Body of pancreas (tissue), 4 donors: ENCODE data around the gene IFT88. TPM values are rescaled to one million over a fixed set of nuclear protein-coding genes. Genes with fewer than 3 reads are reported as not detected.
A peak's percentile ranks its signal among the peaks of the same experiment; 100 is the strongest.

Experiments
- ATAC-seq: fragments of 150-250 bp; one replicate; pipeline ENCODE4 v1.9.1; 2016
- DNase-seq, 4 donors: peaks; one replicate each; pipeline ENCODE4 v3.0.0-alpha.2; 2019
- H3K27ac ChIP-seq, 4 donors: fragments of 200-600 bp; sonication (generic); 1 replicate in 3 of 4; 2 replicates in 1 of 4; pipeline versions ENCODE4 v1.5.1 to v1.6.1; 2016 to 2019; ENCODE audit warnings: mild to moderate bottlenecking in 1 of 4, mixed read lengths in 1 of 4, moderate library complexity in 1 of 4
- H3K27me3 ChIP-seq, 2 donors: fragments of 200-600 bp; sonication (generic); one replicate each; pipeline ENCODE4 v1.6.0; 2016; ENCODE audit warnings: mild to moderate bottlenecking in 1 of 2
- H3K36me3 ChIP-seq, 2 donors: fragments of 200-600 bp; sonication (generic); replicated peaks in 1 of 2; 2 replicates each; pipeline ENCODE4 v1.5.1; 2016; ENCODE audit warnings: low read depth in 2 of 2; ENCODE audit not compliant: insufficient read depth in 1 of 2
- H3K4me1 ChIP-seq: fragments of 200-600 bp; sonication (generic); one replicate; pipeline ENCODE4 v1.6.0; 2016
- H3K4me3 ChIP-seq, 2 donors: fragments of 200-600 bp; sonication (generic); 1 replicate in 1 of 2; 2 replicates in 1 of 2; pipeline ENCODE4 v1.5.1; 2016 to 2019
- H3K9me3 ChIP-seq, 3 donors: fragments of 200-600 bp; sonication (generic); 1 replicate in 2 of 3; 2 replicates in 1 of 3; pipeline ENCODE4 v1.5.1; 2016
- CTCF ChIP-seq, 7 experiments: fragments of 450-650 bp in 4 of 7; fragments of 200-600 bp in 3 of 7; sonication (generic) in 3 of 7; IDR thresholded peaks; one replicate each; pipeline ENCODE4 v1.5.1; 2016 to 2019; ENCODE audit warnings: antibody characterized with exemption in 7 of 7
- POLR2A ChIP-seq, 3 donors: fragments of 450-650 bp; IDR thresholded peaks; one replicate each; pipeline ENCODE4 v1.6.1; 2016; ENCODE audit warnings: antibody characterized with exemption in 3 of 3, mild to moderate bottlenecking in 2 of 3
- WGBS, 2 donors: methylation state at CpG; one replicate each; pipeline ENCODE4 v1.1.5; 2017; 5-methylcytosine and 5-hydroxymethylcytosine counted together
- intact Hi-C: fragments of 100-400 bp; cut with DNase I; formaldehyde crosslinking; loops from one replicate; pipeline ENCODE4 v1.15.1; 2023
- total RNA-seq, 2 donors: library from RNA; depleted of rRNA; stranded (reverse); fragments of >200 nt; gene quantifications; one replicate each; pipeline ENCODE4 v1.1.0, GENCODE V29; 2016

IFT88 gene
- total RNA-seq, 2 donors from 2014 or later = 9.6 to 16.5 TPM

GRCh38 chr13:20704459-20705069 lies 137.6 kb downstream of the IFT88 start:
- WGBS, 2 donors = 21 to 22% methylated on average over 14 to 17 of the region's 20 CpGs
- intact Hi-C loops = loop anchor here (5.0 kb wide), 1 partner anchor 218 kb away; no protein-coding TSS in a partner anchor
- TF ChIP-seq CTCF (IDR thresholded peaks at IDR 0.05) = no peak
- no peak for TF ChIP-seq POLR2A (IDR thresholded peaks at IDR 0.05)
- no peaks in the 10 kb centered on the region for H3K27me3 ChIP-seq
- peak overlapping the region in 3 of 4 donors; percentile 39 to 60 (median 51) for H3K27ac ChIP-seq
- no peaks in the 10 kb centered on the region for H3K36me3 ChIP-seq
- H3K4me3 ChIP-seq = no peak overlapping the region
- H3K9me3 ChIP-seq = no peaks in the 10 kb centered on the region
- H3K4me1 ChIP-seq = peaks cover 20% of the 10 kb centered on the region
- DNase-seq (no peak), ATAC-seq (no peak)

GRCh38 chr13:20706661-20707060 lies 139.7 kb downstream of the IFT88 start:
- 83 to 86% methylated on average over 5 of the region's 5 CpGs for WGBS, 2 donors
- no peaks in the 10 kb centered on the region for H3K36me3 ChIP-seq
- no peaks in the 10 kb centered on the region for H3K27me3 ChIP-seq
- TF ChIP-seq POLR2A (IDR thresholded peaks at IDR 0.05) (no peak), CTCF (IDR thresholded peaks at IDR 0.05) (no peak)
- peaks cover 15% of the 10 kb centered on the region for H3K4me1 ChIP-seq
- intact Hi-C loops = loop anchor here (5.0 kb wide), 1 partner anchor 216 kb away; no protein-coding TSS in a partner anchor
- ATAC-seq (no peak), DNase-seq (no peak)
- H3K27ac ChIP-seq = no peak overlapping the region
- no peaks in the 10 kb centered on the region for H3K9me3 ChIP-seq
- H3K4me3 ChIP-seq = no peak overlapping the region

GRCh38 chr13:20708216-20708615 lies 141.3 kb downstream of the IFT88 start:
- Histone ChIP-seq H3K27me3 (no peaks in the 10 kb centered on the region), H3K36me3 (no peaks in the 10 kb centered on the region), H3K27ac (no peak overlapping the region), H3K4me1 (peaks cover 13% of the 10 kb centered on the region), H3K4me3 (no peak overlapping the region), H3K9me3 (no peaks in the 10 kb centered on the region)
- TF ChIP-seq POLR2A (IDR thresholded peaks at IDR 0.05) (no peak), CTCF (IDR thresholded peaks at IDR 0.05) (no peak)
- ATAC-seq = no peak
- DNase-seq = no peak
- intact Hi-C loops = loop anchor here (5.0 kb wide), 1 partner anchor 214 kb away; no protein-coding TSS in a partner anchor
- WGBS, 2 donors = 57 to 62% methylated on average over 2 of the region's 2 CpGs

GRCh38 chr13:20709369-20709768 lies 142.4 kb downstream of the IFT88 start:
- no peak for ATAC-seq

More at GRCh38 chr13:20709369-20709768, 142.4 kb downstream of the IFT88 start:
- TF ChIP-seq CTCF (IDR thresholded peaks at IDR 0.05) (no peak), POLR2A (IDR thresholded peaks at IDR 0.05) (no peak)
- intact Hi-C loops = loop anchor here (5.0 kb wide), 1 partner anchor 213 kb away; no protein-coding TSS in a partner anchor
- no peaks in the 10 kb centered on the region for H3K9me3 ChIP-seq
- H3K27ac ChIP-seq = no peak overlapping the region
- 78 to 79% methylated on average over 8 of the region's 8 CpGs for WGBS, 2 donors
- peaks cover 14% of the 10 kb centered on the region for H3K4me1 ChIP-seq
- no peaks in the 10 kb centered on the region for H3K36me3 ChIP-seq
- DNase-seq = no peak
- no peaks in the 10 kb centered on the region for H3K27me3 ChIP-seq
- no peak overlapping the region for H3K4me3 ChIP-seq
